Tibial nerve (tissue), 4 donors: Measurements from ENCODE around the gene MYO15B. TPM values are rescaled to one million over a fixed set of nuclear protein-coding genes. Genes with fewer than 3 reads are reported as not detected.

Experiments
- DNase-seq, 2 donors: peaks; one replicate each; pipeline ENCODE4 v3.0.0-alpha.2; 2019; ENCODE audit warnings: low spot score in 2 of 2
- H3K27ac ChIP-seq, 4 donors: fragments of 200-600 bp; sonication (generic) in 3 of 4; one replicate each; pipeline ENCODE4 v1.5.1; 2017 to 2019; ENCODE audit warnings: mild to moderate bottlenecking in 1 of 4
- H3K27me3 ChIP-seq, 2 donors: fragments of 200-600 bp; sonication (generic) in 1 of 2; one replicate each; pipeline versions ENCODE4 v1.5.1 to v1.6.0; 2017 to 2019
- H3K36me3 ChIP-seq, 3 donors: fragments of 200-600 bp; sonication (generic); one replicate each; pipeline ENCODE4 v1.5.1; 2018 to 2019
- H3K4me1 ChIP-seq, 4 donors: fragments of 200-600 bp; sonication (generic) in 3 of 4; one replicate each; pipeline ENCODE4 v1.5.1; 2017 to 2019
- H3K4me3 ChIP-seq, 4 donors: fragments of 200-600 bp; sonication (generic) in 3 of 4; one replicate each; pipeline ENCODE4 v1.5.1; 2017 to 2019; ENCODE audit warnings: mild to moderate bottlenecking in 1 of 4, moderate library complexity in 1 of 4
- H3K9me3 ChIP-seq, 4 donors: fragments of 200-600 bp; sonication (generic) in 3 of 4; one replicate each; pipeline ENCODE4 v1.5.1; 2017 to 2019
- EP300 ChIP-seq, 2 donors: sonication (generic); formaldehyde crosslinking; IDR thresholded peaks; one replicate each; pipeline ENCODE4 v1.6.1; 2017; ENCODE audit warnings: antibody characterized with exemption in 2 of 2, mild to moderate bottlenecking in 1 of 2
- POLR2A ChIP-seq, 2 donors: fragments of 450-650 bp; IDR thresholded peaks; one replicate each; pipeline ENCODE4 v1.6.1; 2017; ENCODE audit warnings: antibody characterized with exemption in 2 of 2, mild to moderate bottlenecking in 2 of 2, moderate library complexity in 2 of 2
- WGBS, 2 donors: methylation state at CpG; one replicate each; pipeline ENCODE4 v1.1.5; 2018; 5-methylcytosine and 5-hydroxymethylcytosine counted together
- total RNA-seq, 4 donors: library from RNA; depleted of rRNA; stranded (reverse); fragments of >200 nt; gene quantifications; one replicate each; pipeline ENCODE4 v1.1.0, GENCODE V29; 2016
- TF ChIP-seq, protein P1 (sequence below), 5 experiments: fragments of 200-600 bp in 3 of 5; fragments of 450-650 bp in 2 of 5; sonication (generic) in 3 of 5; IDR thresholded peaks; one replicate each; pipeline ENCODE4 v1.5.1; 2016 to 2019; ENCODE audit warnings: antibody characterized with exemption in 5 of 5, mild to moderate bottlenecking in 3 of 5, moderate library complexity in 2 of 5

Gene MYO15B
- total RNA-seq, 4 donors from 2014 or later = 150 to 327 (median 278) TPM

- DNase-seq = no peak
- Histone ChIP-seq H3K4me3 (peak overlapping the region; percentile 67 to 93 (median 76)), H3K27ac (peak overlapping the region; percentile 67 to 93 (median 90)), H3K4me1 (peaks cover 0 to 47% (median 17%) of the 10 kb centered on the region in 4 donors), H3K9me3 (no peaks in the 10 kb centered on the region), H3K36me3 (peaks cover 0 to 56% (median 6%) of the 10 kb centered on the region in 3 donors), H3K27me3 (no peaks in the 10 kb centered on the region)
- TF ChIP-seq, protein P1, sequence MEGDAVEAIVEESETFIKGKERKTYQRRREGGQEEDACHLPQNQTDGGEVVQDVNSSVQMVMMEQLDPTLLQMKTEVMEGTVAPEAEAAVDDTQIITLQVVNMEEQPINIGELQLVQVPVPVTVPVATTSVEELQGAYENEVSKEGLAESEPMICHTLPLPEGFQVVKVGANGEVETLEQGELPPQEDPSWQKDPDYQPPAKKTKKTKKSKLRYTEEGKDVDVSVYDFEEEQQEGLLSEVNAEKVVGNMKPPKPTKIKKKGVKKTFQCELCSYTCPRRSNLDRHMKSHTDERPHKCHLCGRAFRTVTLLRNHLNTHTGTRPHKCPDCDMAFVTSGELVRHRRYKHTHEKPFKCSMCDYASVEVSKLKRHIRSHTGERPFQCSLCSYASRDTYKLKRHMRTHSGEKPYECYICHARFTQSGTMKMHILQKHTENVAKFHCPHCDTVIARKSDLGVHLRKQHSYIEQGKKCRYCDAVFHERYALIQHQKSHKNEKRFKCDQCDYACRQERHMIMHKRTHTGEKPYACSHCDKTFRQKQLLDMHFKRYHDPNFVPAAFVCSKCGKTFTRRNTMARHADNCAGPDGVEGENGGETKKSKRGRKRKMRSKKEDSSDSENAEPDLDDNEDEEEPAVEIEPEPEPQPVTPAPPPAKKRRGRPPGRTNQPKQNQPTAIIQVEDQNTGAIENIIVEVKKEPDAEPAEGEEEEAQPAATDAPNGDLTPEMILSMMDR (IDR thresholded peaks at IDR 0.05) = no peak
- TF ChIP-seq POLR2A (IDR thresholded peaks at IDR 0.05) (no peak), EP300 (IDR thresholded peaks at IDR 0.05) (no peak)
- WGBS, 2 donors = 6 to 10% methylated on average over 4 of the region's 4 CpGs
Observed at GRCh38 chr17:75667825-75668224, 80.2 kb downstream of the MYO15B start.

- no peak overlapping the region for H3K27ac ChIP-seq
- TF ChIP-seq, protein P1 (IDR thresholded peaks at IDR 0.05) = no peak
- H3K36me3 ChIP-seq = peaks cover 0 to 59% (median 6%) of the 10 kb centered on the region in 3 donors
- peak overlapping the region in 1 of 4 donors; percentile 73 for H3K4me3 ChIP-seq
- 52 to 60% methylated on average over 4 of the region's 4 CpGs for WGBS, 2 donors
- no peak for DNase-seq
- H3K4me1 ChIP-seq = peaks cover 0 to 47% (median 17%) of the 10 kb centered on the region in 4 donors
- H3K27me3 ChIP-seq = no peaks in the 10 kb centered on the region
- no peaks in the 10 kb centered on the region for H3K9me3 ChIP-seq
Observed at GRCh38 chr17:75668489-75668888, 80.9 kb downstream of the MYO15B start.

DNA sequence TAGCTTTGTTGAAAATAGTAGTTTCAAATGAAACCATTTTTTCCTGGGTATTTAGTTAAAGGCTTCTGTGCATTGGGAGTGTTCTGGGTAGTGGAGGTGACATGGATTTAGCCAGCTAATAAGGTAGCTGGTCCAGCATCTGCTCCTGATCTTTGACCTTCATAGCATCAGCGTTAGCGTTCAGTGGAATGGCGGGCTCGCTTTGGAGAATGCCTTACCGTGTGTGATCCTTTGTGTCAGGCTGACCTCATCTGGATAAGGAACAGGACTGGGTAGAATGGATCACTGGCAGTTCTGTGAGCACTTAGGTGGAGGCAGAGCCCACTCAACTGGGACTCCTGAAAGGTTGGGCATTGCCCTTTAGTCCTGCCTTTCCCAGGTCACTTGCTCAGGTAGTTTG lies 83.3 kb downstream of the MYO15B start:
- no peak for DNase-seq
- 50 to 78% methylated on average over 4 to 5 of the region's 5 CpGs for whole genome bisulfite sequencing, 2 donors
- H3K36me3 ChIP-seq = peaks cover 0 to 60% (median 6%) of the 10 kb centered on the region in 3 donors
- TF ChIP-seq, protein P1 (IDR thresholded peaks at IDR 0.05) = no peak
- TF ChIP-seq POLR2A (IDR thresholded peaks at IDR 0.05) (no peak), EP300 (IDR thresholded peaks at IDR 0.05) (no peak)
- H3K27ac ChIP-seq = no peak overlapping the region
- H3K4me1 ChIP-seq = peaks cover 0 to 63% (median 19%) of the 10 kb centered on the region in 4 donors
- no peaks in the 10 kb centered on the region for H3K9me3 ChIP-seq
- no peak overlapping the region for H3K4me3 ChIP-seq
- H3K27me3 ChIP-seq = no peaks in the 10 kb centered on the region

DNA sequence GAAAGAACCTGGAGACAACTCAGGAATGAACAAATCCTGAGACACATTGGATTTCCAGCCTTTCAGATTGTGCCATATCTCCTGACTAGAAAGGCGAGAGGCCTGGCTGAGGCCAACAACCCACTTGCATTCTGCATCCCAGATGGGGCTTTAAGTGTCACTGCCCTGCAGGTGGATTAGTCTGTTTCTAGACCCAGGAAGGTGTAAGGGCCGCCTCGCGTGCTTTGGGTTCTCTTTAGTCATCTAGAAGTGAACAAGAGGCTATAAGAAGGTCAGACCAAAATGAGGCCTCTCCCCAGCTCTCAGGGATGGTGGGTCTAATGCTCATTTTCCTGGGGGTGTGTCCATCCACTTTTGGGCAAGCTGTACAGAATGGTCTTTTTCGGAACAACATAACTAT lies 84.4 kb downstream of the MYO15B start:
- H3K36me3 ChIP-seq = peaks cover 0 to 60% (median 6%) of the 10 kb centered on the region in 3 donors
- no peaks in the 10 kb centered on the region for H3K27me3 ChIP-seq
- peaks cover 0 to 60% (median 12%) of the 10 kb centered on the region in 4 donors for H3K4me1 ChIP-seq
- 90 to 93% methylated on average over 5 of the region's 5 CpGs for WGBS, 2 donors
- DNase-seq = no peak
- TF ChIP-seq EP300 (IDR thresholded peaks at IDR 0.05) (no peak), POLR2A (IDR thresholded peaks at IDR 0.05) (no peak)
- TF ChIP-seq, protein P1 (IDR thresholded peaks at IDR 0.05) = no peak
- no peak overlapping the region for H3K4me3 ChIP-seq
- no peaks in the 10 kb centered on the region for H3K9me3 ChIP-seq
- no peak overlapping the region for H3K27ac ChIP-seq

GRCh38 chr17:75673487-75673886 lies 85.9 kb downstream of the MYO15B start:
- TF ChIP-seq POLR2A (IDR thresholded peaks at IDR 0.05) (no peak), EP300 (IDR thresholded peaks at IDR 0.05) (no peak)
- TF ChIP-seq, protein P1 (IDR thresholded peaks at IDR 0.05) = no peak
- Histone ChIP-seq H3K9me3 (no peaks in the 10 kb centered on the region), H3K4me1 (peaks cover 0 to 61% (median 9%) of the 10 kb centered on the region in 4 donors), H3K4me3 (no peak overlapping the region), H3K36me3 (peaks cover 0 to 60% (median 6%) of the 10 kb centered on the region in 3 donors), H3K27me3 (no peaks in the 10 kb centered on the region), H3K27ac (peak overlapping the region in 1 of 4 donors; percentile 97)
- no peak for DNase-seq
- WGBS, 2 donors = 67 to 73% methylated on average over 4 of the region's 4 CpGs

Other genes with a start within 250 kb of the MYO15B start
- gene GRB2, start 182.1 kb upstream of the MYO15B start, total RNA-seq = 100 to 1,000 TPM in 3 of 4 donors, 10 to 100 TPM in 1; 77.6 to 139 (median 133) TPM
- 10 to 100 TPM; 84.3 to 95.1 (median 89.9) TPM for gene TMEM94, start 131.2 kb upstream of the MYO15B start, total RNA-seq
- 10 to 100 TPM; 36.0 to 59.0 (median 51.3) TPM for gene CASKIN2, start 72.3 kb upstream of the MYO15B start, total RNA-seq
- 10 to 100 TPM; 43.3 to 84.6 (median 53.0) TPM for gene TSEN54, start 71.3 kb upstream of the MYO15B start, total RNA-seq
- 10 to 100 TPM in 1 of 4 donors, 1 to 10 TPM in 3; 8.4 to 18.4 (median 8.8) TPM for gene LLGL2, start 62.1 kb upstream of the MYO15B start, total RNA-seq
- gene SMIM5, start 45.6 kb downstream of the MYO15B start, total RNA-seq = 10 to 100 TPM; 17.3 to 41.1 (median 25.0) TPM
- 10 to 100 TPM; 23.2 to 51.9 (median 34.7) TPM for gene RECQL5, start 79.4 kb downstream of the MYO15B start, total RNA-seq
- 100 to 1,000 TPM in 2 of 4 donors, 10 to 100 TPM in 2; 63.9 to 119 (median 95.3) TPM for gene SAP30BP, start 79.5 kb downstream of the MYO15B start, total RNA-seq
- 100 to 1,000 TPM; 211 to 335 (median 233) TPM for gene ITGB4, start 133.7 kb downstream of the MYO15B start, total RNA-seq
- gene GALK1, start 177.4 kb downstream of the MYO15B start, total RNA-seq = 10 to 100 TPM; 54.5 to 57.5 (median 55.6) TPM
- 10 to 100 TPM; 30.2 to 53.4 (median 36.2) TPM for gene UNK, start 197.0 kb downstream of the MYO15B start, total RNA-seq